K562 (cell line): Measurements from ENCODE around the gene TMEM185B. TPM values are rescaled to one million over a fixed set of nuclear protein-coding genes. Genes with fewer than 3 reads are reported as not detected.
A peak's percentile ranks its signal among the peaks of the same experiment; 100 is the strongest.

Experiments used
- ATF3 ChIP-seq, 2 experiments: fragments of 450-650 bp in 1 of 2; sonication (generic) in 1 of 2; formaldehyde crosslinking in 1 of 2; IDR thresholded peaks in 1 of 2; conservative IDR thresholded peaks in 1 of 2; 2 replicates each; pipeline versions ENCODE4 v1.6.1 to v1.8.1; 2016 to 2023; ENCODE audit warnings: mild to moderate bottlenecking in 2 of 2, moderate library complexity in 2 of 2, inconsistent platforms in 1 of 2, missing genetic modification reagents in 1 of 2
- CBX5 ChIP-seq: IDR thresholded peaks from 2 replicates; pipeline ENCODE4 v1.6.1; 2014; ENCODE audit warnings: low read depth, borderline replicate concordance
- CBX8 ChIP-seq: fragments of 200-600 bp; sonication (generic); IDR thresholded peaks from 2 replicates; pipeline ENCODE4 v1.6.1; 2012; ENCODE audit warnings: borderline replicate concordance, mixed run types, low read depth, mild to moderate bottlenecking, moderate library complexity, mixed read lengths, low read length, control low read depth, inconsistent platforms; ENCODE audit not compliant: poor library complexity, severe bottlenecking; ENCODE audit errors: extremely low read depth
- CREB3L1 ChIP-seq: fragments of 450-650 bp; IDR thresholded peaks from 2 replicates; pipeline ENCODE4 v1.6.1; 2014; ENCODE audit warnings: low read depth, mild to moderate bottlenecking, moderate library complexity, borderline replicate concordance
- ESRRA ChIP-seq: fragments of 450-650 bp; IDR thresholded peaks from 2 replicates; pipeline ENCODE4 v1.6.1; 2014; ENCODE audit warnings: low read depth, mild to moderate bottlenecking, moderate library complexity, borderline replicate concordance
- FOSL1 ChIP-seq: fragments of 200-800 bp; sonication (Bioruptor generic); conservative IDR thresholded peaks from 2 replicates; pipeline ENCODE4 v1.6.1; 2016; ENCODE audit warnings: missing genetic modification characterization, missing compliant biosample characterization
- HDAC3 ChIP-seq: fragments of 450-650 bp; IDR thresholded peaks from 2 replicates; pipeline ENCODE4 v1.6.1; 2018; ENCODE audit warnings: borderline replicate concordance, mild to moderate bottlenecking, moderate library complexity; ENCODE audit not compliant: partially characterized antibody
- HMBOX1 ChIP-seq: sonication (generic); IDR thresholded peaks from 2 replicates; pipeline ENCODE4 v1.6.1; 2016
- HNRNPH1 ChIP-seq: fragments of 200-400 bp; formaldehyde crosslinking; optimal IDR thresholded peaks from 2 replicates; pipeline ENCODE3; 2017; ENCODE audit warnings: low read depth, mild to moderate bottlenecking, low read length, moderate library complexity
- ILF3 ChIP-seq: fragments of 450-650 bp; IDR thresholded peaks from 2 replicates; pipeline ENCODE4 v1.6.1; 2018; ENCODE audit warnings: antibody characterized with exemption, mild to moderate bottlenecking, moderate library complexity, borderline replicate concordance
- MAFF ChIP-seq: IDR thresholded peaks from 2 replicates; pipeline ENCODE4 v1.6.1; 2012; ENCODE audit warnings: low read length, improper control_type of control experiment
- NFATC3 ChIP-seq: fragments of 450-650 bp; IDR thresholded peaks from 2 replicates; pipeline ENCODE4 v1.6.1; 2017; ENCODE audit warnings: mild to moderate bottlenecking
- NONO ChIP-seq, 2 experiments: fragments of 200-400 bp in 1 of 2; fragments of 450-650 bp in 1 of 2; formaldehyde crosslinking in 1 of 2; IDR thresholded peaks; 2 replicates each; pipeline ENCODE4 v1.6.1; 2017; ENCODE audit warnings: low read depth in 2 of 2, mild to moderate bottlenecking in 2 of 2, moderate library complexity in 2 of 2, low read length in 1 of 2
- POU5F1 ChIP-seq: fragments of 150-350 bp; IDR thresholded peaks from 2 replicates; pipeline ENCODE4 v1.6.1; 2014; ENCODE audit warnings: borderline replicate concordance, low read length, low read depth, mild to moderate bottlenecking; ENCODE audit not compliant: partially characterized antibody
- SMARCA5 ChIP-seq: fragments of 450-650 bp; IDR thresholded peaks from 2 replicates; pipeline ENCODE4 v1.6.1; 2016
- USF1 ChIP-seq: sonication (generic); formaldehyde crosslinking; IDR thresholded peaks from 2 replicates; pipeline ENCODE4 v1.9.0; 2022; ENCODE audit warnings: mild to moderate bottlenecking, missing genetic modification reagents
- ZKSCAN8 ChIP-seq: fragments of 200-800 bp; sonication (Bioruptor generic); IDR thresholded peaks from 2 replicates; pipeline ENCODE4 v1.6.1; 2016; ENCODE audit warnings: missing genetic modification characterization, missing compliant biosample characterization
- ZNF140 ChIP-seq: fragments of 250-450 bp; sonication (Bioruptor Pico); IDR thresholded peaks from 2 replicates; pipeline ENCODE4 v1.8.0; 2021; ENCODE audit warnings: moderate library complexity, mild to moderate bottlenecking, inconsistent platforms
- ZNF143 ChIP-seq: sonication (generic); formaldehyde crosslinking; IDR thresholded peaks from 2 replicates; pipeline ENCODE4 v1.9.0; 2022; ENCODE audit warnings: mild to moderate bottlenecking, missing genetic modification reagents
- ZNF174 ChIP-seq: fragments of 250-450 bp; sonication (Bioruptor Pico); IDR thresholded peaks from 2 replicates; pipeline ENCODE4 v1.4.0; 2020; ENCODE audit warnings: mild to moderate bottlenecking
- ZNF197 ChIP-seq: fragments of 200-800 bp; sonication (Bioruptor generic); IDR thresholded peaks from 2 replicates; pipeline ENCODE4 v1.6.1; 2016; ENCODE audit warnings: low read depth, missing genetic modification characterization, missing compliant biosample characterization
- polyA plus RNA-seq, 8 experiments: library from polyadenylated mRNA; depleted of rRNA in 4 of 8; stranded (reverse) in 5 of 8; unstranded in 3 of 8; fragments of >200 nt; fragmentation: Nextera tagmentation in 2 of 8; fragmentation: Illumina TruSeq in 1 of 8; extraction: Ambion mirVana in 2 of 8; extraction: Trizol in 1 of 8; gene quantifications; 2 replicates each; pipeline versions ENCODE4 v1.2.1 to v1.2.3, GENCODE V29; 2011 to 2014; ENCODE audit warnings: inconsistent platforms in 1 of 8, missing spikeins in 1 of 8
- total RNA-seq, 7 experiments: library from RNA; depleted of rRNA in 6 of 7; stranded (reverse); fragments of >200 nt in 6 of 7; fragmentation: Illumina TruSeq in 2 of 7; extraction: Trizol in 2 of 7; gene quantifications; 2 replicates each; pipeline versions ENCODE4 v1.2.1 to v1.2.3, GENCODE V29; 2011 to 2021; ENCODE audit warnings: low replicate concordance in 1 of 7

TMEM185B gene
- total and polyA plus RNA-seq, 9 of the 15 experiments (the other 6 are each of a cell fraction or from before 2014, with no cell fraction given), result 2.9 to 28.2 (median 11.5) TPM

- TF ChIP-seq ZKSCAN8 (CRISPR knock-in tag) (no peak), ZNF143 (no peak), CBX8 (no peak), ZNF174 (CRISPR knock-in tag) (no peak), HDAC3 (no peak), USF1 (no peak), HMBOX1 (peak; percentile 10; the same call in 1 of the 2 replicates), ZNF197 (no peak), NFATC3 (no peak), ZNF140 (CRISPR knock-in tag) (no peak), MAFF (no peak), FOSL1 (peak; percentile 73), HNRNPH1 (no peak), ATF3 (IDR thresholded peaks at IDR 0.05) (peak; percentile 74), ATF3 (CRISPR knock-in tag; conservative IDR thresholded peaks at IDR 0.05) (no peak), POU5F1 (no peak), ILF3 (no peak), NONO (IDR thresholded peaks at IDR 0.05; ENCODE audit: low read depth in 2 of 2, low read length in 1 of 2) (peak; percentile 61 to 89; a peak in 2 of 4 replicates), SMARCA5 (peak; percentile 45; the same call in 1 of the 2 replicates), ESRRA (peak; percentile 61; the same call in 1 of the 2 replicates), CREB3L1 (0 out of 2 replicates have a peak, but pooled peaks have one; percentile 18), CBX5 (peak; percentile 44; the same call in 1 of the 2 replicates)
Observed at GRCh38 chr2:120253021-120253882, 30.1 kb upstream of the TMEM185B start (continued).
